Measurements from ENCODE around the gene AFTPH. TPM values are rescaled to one million over a fixed set of nuclear protein-coding genes. Genes with fewer than 3 reads are reported as not detected.

Gene AFTPH
- total and polyA plus RNA-seq, 12 donors = 7.9 to 22.3 (median 11.0) TPM

DNA sequence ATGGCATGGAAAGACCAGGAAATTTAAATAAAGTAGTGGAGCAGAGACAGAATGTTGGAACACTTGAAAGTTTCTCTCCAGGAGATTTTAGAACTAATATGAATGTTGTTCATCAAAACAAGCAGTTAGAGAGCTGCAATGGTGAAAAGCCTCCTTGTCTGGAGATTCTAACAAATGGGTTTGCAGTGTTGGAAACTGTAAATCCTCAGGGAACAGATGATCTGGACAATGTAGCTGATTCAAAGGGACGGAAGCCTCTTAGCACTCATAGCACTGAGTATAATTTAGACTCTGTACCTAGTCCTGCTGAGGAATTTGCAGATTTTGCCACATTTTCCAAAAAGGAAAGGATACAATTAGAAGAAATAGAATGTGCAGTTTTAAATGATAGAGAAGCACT is 27.7 kb downstream of the AFTPH start:
- 77 to 83% methylated on average over 1 of the region's 1 CpG for WGBS, 2 donors
- Histone ChIP-seq H3K9me3 (peaks cover 0 to 5% (median 0%) of the 10 kb centered on the region in 11 donors), H3K27me3 (no peaks in the 10 kb centered on the region), H3K4me1 (peaks cover 0 to 7% (median 0%) of the 10 kb centered on the region in 9 donors), H3K27ac (no peak overlapping the region), H3K36me3 (peaks cover 0 to 38% (median 0%) of the 10 kb centered on the region in 9 donors), H3K4me3 (no peak overlapping the region)
- no peak for DNase-seq
- intact Hi-C loops (cut with DNase I) = loop anchor here in 1 of 10 donors (10.0 kb wide), 1 partner anchor 217 kb away; no protein-coding TSS in a partner anchor
- TF ChIP-seq, protein P1, sequence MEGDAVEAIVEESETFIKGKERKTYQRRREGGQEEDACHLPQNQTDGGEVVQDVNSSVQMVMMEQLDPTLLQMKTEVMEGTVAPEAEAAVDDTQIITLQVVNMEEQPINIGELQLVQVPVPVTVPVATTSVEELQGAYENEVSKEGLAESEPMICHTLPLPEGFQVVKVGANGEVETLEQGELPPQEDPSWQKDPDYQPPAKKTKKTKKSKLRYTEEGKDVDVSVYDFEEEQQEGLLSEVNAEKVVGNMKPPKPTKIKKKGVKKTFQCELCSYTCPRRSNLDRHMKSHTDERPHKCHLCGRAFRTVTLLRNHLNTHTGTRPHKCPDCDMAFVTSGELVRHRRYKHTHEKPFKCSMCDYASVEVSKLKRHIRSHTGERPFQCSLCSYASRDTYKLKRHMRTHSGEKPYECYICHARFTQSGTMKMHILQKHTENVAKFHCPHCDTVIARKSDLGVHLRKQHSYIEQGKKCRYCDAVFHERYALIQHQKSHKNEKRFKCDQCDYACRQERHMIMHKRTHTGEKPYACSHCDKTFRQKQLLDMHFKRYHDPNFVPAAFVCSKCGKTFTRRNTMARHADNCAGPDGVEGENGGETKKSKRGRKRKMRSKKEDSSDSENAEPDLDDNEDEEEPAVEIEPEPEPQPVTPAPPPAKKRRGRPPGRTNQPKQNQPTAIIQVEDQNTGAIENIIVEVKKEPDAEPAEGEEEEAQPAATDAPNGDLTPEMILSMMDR (IDR thresholded peaks at IDR 0.05) = no peak
- ATAC-seq = no peak

- TF ChIP-seq, protein P1 (IDR thresholded peaks at IDR 0.05) = no peak
- Histone ChIP-seq H3K27me3 (no peaks in the 10 kb centered on the region), H3K27ac (no peak overlapping the region), H3K36me3 (peaks cover 0 to 47% (median 0%) of the 10 kb centered on the region in 9 donors), H3K9me3 (peaks cover 0 to 5% (median 0%) of the 10 kb centered on the region in 11 donors), H3K4me3 (no peak overlapping the region), H3K4me1 (peaks cover 0 to 11% (median 0%) of the 10 kb centered on the region in 9 donors)
- DNase-seq = no peak
- ATAC-seq = no peak
- intact Hi-C loops (cut with DNase I) = loop anchor here in 1 of 10 donors (10.0 kb wide), 1 partner anchor 219 kb away; no protein-coding TSS in a partner anchor
These were observed 30.0 kb downstream of the AFTPH start for GRCh38 chr2:64554117-64554516.

GRCh38 chr2:64558445-64559081 is 34.4 kb downstream of the AFTPH start:
- Histone ChIP-seq H3K36me3 (peaks cover 0 to 25% (median 0%) of the 10 kb centered on the region in 9 donors), H3K9me3 (no peaks in the 10 kb centered on the region), H3K27me3 (no peaks in the 10 kb centered on the region), H3K27ac (no peak overlapping the region), H3K4me1 (peaks cover 0 to 14% (median 7%) of the 10 kb centered on the region in 9 donors), H3K4me3 (no peak overlapping the region)
- 77 to 83% methylated on average over 4 of the region's 4 CpGs for WGBS, 2 donors
- ATAC-seq (no peak), DNase-seq (no peak)
- TF ChIP-seq, protein P1 (IDR thresholded peaks at IDR 0.05) = no peak
- intact Hi-C loops (cut with DNase I) = loop anchor here in 2 of 10 donors (5.0 to 10.0 kb wide), 2 partner anchors 36 to 224 kb away; partner anchors contain the start of gene AFTPH (in 1 of the 2)

DNA sequence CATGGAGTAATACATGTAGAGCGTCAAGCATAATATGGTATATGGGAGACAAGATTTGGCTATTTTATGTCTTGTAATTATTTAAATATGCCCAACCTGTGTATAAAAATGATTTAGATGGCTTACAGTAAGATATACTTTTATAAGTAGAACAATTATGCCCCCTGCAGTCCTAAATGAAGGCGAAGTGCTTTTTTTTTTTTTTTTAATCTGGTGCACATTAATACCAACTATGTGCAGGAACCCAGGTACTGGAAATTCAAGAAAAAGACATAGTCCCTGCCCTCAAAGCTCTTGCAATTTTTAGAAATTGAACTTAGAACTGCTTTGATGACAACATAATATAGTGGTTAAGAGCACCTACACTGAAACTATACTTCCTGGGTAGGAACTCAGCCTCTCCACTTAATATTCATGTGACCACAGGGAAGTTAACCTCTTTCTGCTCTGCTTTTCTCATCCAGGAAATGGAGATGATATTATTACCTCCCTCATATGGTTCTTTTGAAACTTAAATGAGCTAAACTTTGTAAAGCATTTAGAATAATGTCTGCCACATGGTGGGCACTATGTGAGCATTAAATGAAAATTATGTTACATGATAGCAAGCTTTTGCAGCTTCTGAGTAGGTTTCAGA is 38.1 kb downstream of the AFTPH start:
- TF ChIP-seq, protein P1 (IDR thresholded peaks at IDR 0.05) = peak; percentile 20 to 65 (median 41)
- Histone ChIP-seq H3K36me3 (peaks cover 0 to 16% (median 0%) of the 10 kb centered on the region in 9 donors), H3K4me1 (peaks cover 0 to 27% (median 7%) of the 10 kb centered on the region in 9 donors), H3K27ac (no peak overlapping the region), H3K27me3 (no peaks in the 10 kb centered on the region), H3K9me3 (no peaks in the 10 kb centered on the region), H3K4me3 (no peak overlapping the region)
- ATAC-seq = peak in 4 of 8 donors; percentile 52 to 58 (median 54)
- DNase-seq = no peak
- WGBS, 2 donors = 79 to 89% methylated on average over 2 of the region's 2 CpGs
- intact Hi-C loops (cut with DNase I) = loop anchor here (2.0 to 10.0 kb wide), 7 partner anchors 39 to 527 kb away; partner anchors contain the start of gene AFTPH (in 4 of the 10)

Data from heart right ventricle (tissue), 16 donors.